Measurements from ENCODE around the gene FAM53A. TPM values are rescaled to one million over a fixed set of nuclear protein-coding genes. Genes with fewer than 3 reads are reported as not detected.

Gene FAM53A
- total and polyA plus RNA-seq, 10 of the 15 experiments (the other 5 are each of a cell fraction or from before 2014, with no cell fraction given), result 0.02 to 0.87 (median 0.38) TPM; not detected in 2

DNA sequence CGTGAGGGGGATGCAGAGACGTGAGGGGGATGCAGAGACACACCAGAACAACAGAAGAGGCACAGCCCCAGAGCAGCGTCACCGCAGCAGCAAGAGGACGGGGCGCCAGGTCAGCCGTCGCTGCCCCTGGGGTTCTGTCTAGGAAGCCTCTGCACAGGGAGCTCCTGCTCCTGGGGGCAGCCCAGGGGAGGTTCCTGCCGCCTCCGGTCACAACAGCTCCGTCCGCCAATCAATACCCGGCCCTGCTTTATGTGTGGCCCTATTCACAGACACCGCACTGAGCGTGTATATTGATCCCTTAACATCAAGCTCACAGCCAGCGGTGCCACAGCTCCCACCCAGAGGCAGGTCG, 69.6 kb downstream of the FAM53A start:
- Histone ChIP-seq H3K4me2 (ENCODE audit: control insufficient read depth, insufficient read depth) (no peak overlapping the region), H3K9me3 (replicated peaks; ENCODE audit: control insufficient read depth, insufficient read depth, low read length) (no peaks in the 10 kb centered on the region), H3K27me3 (replicated peaks in 1 of 2; ENCODE audit: control insufficient read depth in 2 of 2, insufficient read depth in 2 of 2, low read length in 1 of 2) (no peaks in the 10 kb centered on the region), H3K9ac (ENCODE audit: control insufficient read depth, insufficient read depth, low read length) (no peak overlapping the region), H4K20me1 (ENCODE audit: control insufficient read depth, insufficient read depth) (no peaks in the 10 kb centered on the region), H3K4me1 (ENCODE audit: control insufficient read depth, insufficient read depth, low read length) (no peaks in the 10 kb centered on the region), H3K79me2 (ENCODE audit: control insufficient read depth, insufficient read depth, low read length) (no peaks in the 10 kb centered on the region), H3K27ac (ENCODE audit: control insufficient read depth, insufficient read depth) (no peak overlapping the region), H2AFZ (ENCODE audit: control insufficient read depth, low read depth, low read length) (no peak overlapping the region), H3K4me3 (no peak overlapping the region), H3K36me3 (ENCODE audit: control insufficient read depth in 2 of 2, insufficient read depth in 2 of 2, low read length in 1 of 2) (no peaks in the 10 kb centered on the region)
- CTCF ChIA-PET, result no interaction called here
- TF ChIP-seq NFXL1 (IDR thresholded peaks at IDR 0.05; ENCODE audit: borderline replicate concordance) (no peak), NFIC (IDR thresholded peaks at IDR 0.05; ENCODE audit: low read depth, low read length) (no peak), MXI1 (IDR thresholded peaks at IDR 0.05; ENCODE audit: low read depth, low read length) (no peak), PAX5 (IDR thresholded peaks at IDR 0.05; ENCODE audit: borderline replicate concordance, low read depth, low read length) (no peak), STAT3 (IDR thresholded peaks at IDR 0.05; ENCODE audit: low read depth, low read length) (no peak), GABPA (IDR thresholded peaks at IDR 0.05; ENCODE audit: low read depth) (no peak), JUNB (IDR thresholded peaks at IDR 0.05) (no peak), SIX5 (IDR thresholded peaks at IDR 0.05; ENCODE audit: low read depth, low read length, severe bottlenecking) (no peak), RFX5 (IDR thresholded peaks at IDR 0.05; ENCODE audit: low read depth, low read length) (no peak), ZNF24 (IDR thresholded peaks at IDR 0.05) (no peak), KDM1A (IDR thresholded peaks at IDR 0.05; ENCODE audit: borderline replicate concordance) (no peak), STAT1 (conservative IDR thresholded peaks at IDR 0.05) (no peak), ESRRA (IDR thresholded peaks at IDR 0.05; ENCODE audit: low read length) (no peak)
- TF ChIP-seq, protein P1, sequence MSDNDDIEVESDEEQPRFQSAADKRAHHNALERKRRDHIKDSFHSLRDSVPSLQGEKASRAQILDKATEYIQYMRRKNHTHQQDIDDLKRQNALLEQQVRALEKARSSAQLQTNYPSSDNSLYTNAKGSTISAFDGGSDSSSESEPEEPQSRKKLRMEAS (IDR thresholded peaks at IDR 0.05; ENCODE audit: low read depth, low read length), result no peak
- TF ChIP-seq, protein P2, sequence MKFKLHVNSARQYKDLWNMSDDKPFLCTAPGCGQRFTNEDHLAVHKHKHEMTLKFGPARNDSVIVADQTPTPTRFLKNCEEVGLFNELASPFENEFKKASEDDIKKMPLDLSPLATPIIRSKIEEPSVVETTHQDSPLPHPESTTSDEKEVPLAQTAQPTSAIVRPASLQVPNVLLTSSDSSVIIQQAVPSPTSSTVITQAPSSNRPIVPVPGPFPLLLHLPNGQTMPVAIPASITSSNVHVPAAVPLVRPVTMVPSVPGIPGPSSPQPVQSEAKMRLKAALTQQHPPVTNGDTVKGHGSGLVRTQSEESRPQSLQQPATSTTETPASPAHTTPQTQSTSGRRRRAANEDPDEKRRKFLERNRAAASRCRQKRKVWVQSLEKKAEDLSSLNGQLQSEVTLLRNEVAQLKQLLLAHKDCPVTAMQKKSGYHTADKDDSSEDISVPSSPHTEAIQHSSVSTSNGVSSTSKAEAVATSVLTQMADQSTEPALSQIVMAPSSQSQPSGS (IDR thresholded peaks at IDR 0.05; ENCODE audit: low read length), result no peak
- TF ChIP-seq, protein P3, sequence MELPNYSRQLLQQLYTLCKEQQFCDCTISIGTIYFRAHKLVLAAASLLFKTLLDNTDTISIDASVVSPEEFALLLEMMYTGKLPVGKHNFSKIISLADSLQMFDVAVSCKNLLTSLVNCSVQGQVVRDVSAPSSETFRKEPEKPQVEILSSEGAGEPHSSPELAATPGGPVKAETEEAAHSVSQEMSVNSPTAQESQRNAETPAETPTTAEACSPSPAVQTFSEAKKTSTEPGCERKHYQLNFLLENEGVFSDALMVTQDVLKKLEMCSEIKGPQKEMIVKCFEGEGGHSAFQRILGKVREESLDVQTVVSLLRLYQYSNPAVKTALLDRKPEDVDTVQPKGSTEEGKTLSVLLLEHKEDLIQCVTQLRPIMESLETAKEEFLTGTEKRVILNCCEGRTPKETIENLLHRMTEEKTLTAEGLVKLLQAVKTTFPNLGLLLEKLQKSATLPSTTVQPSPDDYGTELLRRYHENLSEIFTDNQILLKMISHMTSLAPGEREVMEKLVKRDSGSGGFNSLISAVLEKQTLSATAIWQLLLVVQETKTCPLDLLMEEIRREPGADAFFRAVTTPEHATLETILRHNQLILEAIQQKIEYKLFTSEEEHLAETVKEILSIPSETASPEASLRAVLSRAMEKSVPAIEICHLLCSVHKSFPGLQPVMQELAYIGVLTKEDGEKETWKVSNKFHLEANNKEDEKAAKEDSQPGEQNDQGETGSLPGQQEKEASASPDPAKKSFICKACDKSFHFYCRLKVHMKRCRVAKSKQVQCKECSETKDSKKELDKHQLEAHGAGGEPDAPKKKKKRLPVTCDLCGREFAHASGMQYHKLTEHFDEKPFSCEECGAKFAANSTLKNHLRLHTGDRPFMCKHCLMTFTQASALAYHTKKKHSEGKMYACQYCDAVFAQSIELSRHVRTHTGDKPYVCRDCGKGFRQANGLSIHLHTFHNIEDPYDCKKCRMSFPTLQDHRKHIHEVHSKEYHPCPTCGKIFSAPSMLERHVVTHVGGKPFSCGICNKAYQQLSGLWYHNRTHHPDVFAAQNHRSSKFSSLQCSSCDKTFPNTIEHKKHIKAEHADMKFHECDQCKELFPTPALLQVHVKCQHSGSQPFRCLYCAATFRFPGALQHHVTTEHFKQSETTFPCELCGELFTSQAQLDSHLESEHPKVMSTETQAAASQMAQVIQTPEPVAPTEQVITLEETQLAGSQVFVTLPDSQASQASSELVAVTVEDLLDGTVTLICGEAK (IDR thresholded peaks at IDR 0.05; ENCODE audit: borderline replicate concordance), result no peak
- intact Hi-C loops (cut with micrococcal nuclease; ENCODE audit: unreplicated experiment) (no loop called here), in situ Hi-C loops (cut with MboI) (no loop called here)
- no TSS peak for BruUV-seq (replicated peaks)
- WGBS (ENCODE audit: insufficient coverage, insufficient replicate concordance, low lambda C conversion rate, missing lambda C conversion rate), result 78% methylated on average over 13 of the region's 17 CpGs
- POLR2A ChIA-PET, result no interaction called here
- no peak for DNase-seq (ENCODE audit: low read depth, low spot score)
- RAD21 ChIA-PET (ENCODE audit: unreplicated experiment), result no interaction called here
- SMC1A ChIA-PET (ENCODE audit: uncharacterized antibody, unreplicated experiment), result no interaction called here
- no peak for ATAC-seq
- FAIRE-seq, result no peak

All from GM12878 (cell line).